GM12891 (cell line): ENCODE data around the gene NEK8.
"Not testable (repeated sequence)": the region's sequence is repeated elsewhere in the genome, so short reads cannot be mapped to it uniquely, and the experiment has no call there.

Experiments
- DNase-seq: peaks from one replicate; pipeline ENCODE4 v3.0.0; 2011; ENCODE audit warnings: low spot score; ENCODE audit not compliant: insufficient read length
- FAIRE-seq: peaks from 2 replicates; lab custom pipeline; 2011; peaks lifted over from hg19 to GRCh38; lab: Jason Lieb, UNC
- PAX5 ChIP-seq: IDR thresholded peaks from 2 replicates; pipeline ENCODE4 v1.6.1; 2011; ENCODE audit warnings: low read length, moderate library complexity, mild to moderate bottlenecking; ENCODE audit not compliant: insufficient read depth, severe bottlenecking
- POLR2A ChIP-seq: IDR thresholded peaks from 2 replicates; pipeline ENCODE4 v1.6.1; 2011; ENCODE audit warnings: low read depth, low read length, control low read depth
- POLR2AphosphoS5 ChIP-seq: IDR thresholded peaks from 2 replicates; pipeline ENCODE4 v1.6.1; 2011; ENCODE audit warnings: low read depth, low read length, control low read depth
- POU2F2 ChIP-seq: IDR thresholded peaks from 2 replicates; pipeline ENCODE4 v1.6.1; 2011; ENCODE audit warnings: low read depth, mild to moderate bottlenecking, control low read depth, low read length, moderate library complexity
- SPI1 ChIP-seq: IDR thresholded peaks from 2 replicates; pipeline ENCODE4 v1.6.1; 2011; ENCODE audit warnings: low read depth, low read length, control low read depth
- TAF1 ChIP-seq: IDR thresholded peaks from 2 replicates; pipeline ENCODE4 v1.6.1; 2011; ENCODE audit warnings: low read depth, low read length, control low read depth

NEK8 gene

GRCh38 chr17:28760601-28761562, 32.3 kb downstream of the NEK8 start:
- FAIRE-seq (no peak), DNase-seq (no peak)
- TF ChIP-seq POLR2AphosphoS5: no peak
- TF ChIP-seq PAX5: no peak
- peak; percentile 19; the same call in 1 of the 2 replicates for TF ChIP-seq SPI1

DNA sequence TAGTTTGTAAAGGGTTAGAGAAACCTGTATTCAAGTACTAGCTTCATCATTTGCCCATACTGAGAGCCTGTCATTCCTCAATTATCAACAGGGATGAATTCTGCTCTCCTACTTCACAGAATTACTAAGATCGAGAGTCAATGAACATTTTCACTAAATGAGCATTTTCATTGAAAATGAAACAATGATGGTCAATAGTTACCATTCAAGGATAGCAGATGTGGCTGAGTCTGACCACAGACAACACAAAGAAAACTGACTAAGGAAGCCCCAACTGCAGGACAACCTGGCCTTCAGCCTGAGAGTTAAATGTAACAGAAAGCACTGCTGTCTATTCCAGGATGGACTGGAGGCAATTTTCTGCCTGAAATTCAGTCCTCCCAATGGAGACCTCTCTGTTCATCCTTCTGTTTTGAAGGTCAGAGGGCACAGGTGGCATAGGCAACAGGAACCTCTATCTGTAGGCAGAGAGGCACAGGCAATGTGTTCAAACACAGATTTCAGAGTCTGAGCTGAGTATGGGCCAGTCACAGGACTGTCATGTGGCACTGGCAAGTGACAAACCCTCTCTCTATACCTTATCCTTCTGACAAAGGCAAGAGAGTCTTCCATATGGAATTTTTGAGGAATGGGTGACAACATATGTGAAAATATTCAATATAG, 34.7 kb downstream of the NEK8 start:
- FAIRE-seq (peak; percentile 72), DNase-seq (no peak)
- TF ChIP-seq POLR2A (no peak), PAX5 (no peak), SPI1 (no peak), POU2F2 (no peak), TAF1 (no peak), POLR2AphosphoS5 (no peak)

DNA sequence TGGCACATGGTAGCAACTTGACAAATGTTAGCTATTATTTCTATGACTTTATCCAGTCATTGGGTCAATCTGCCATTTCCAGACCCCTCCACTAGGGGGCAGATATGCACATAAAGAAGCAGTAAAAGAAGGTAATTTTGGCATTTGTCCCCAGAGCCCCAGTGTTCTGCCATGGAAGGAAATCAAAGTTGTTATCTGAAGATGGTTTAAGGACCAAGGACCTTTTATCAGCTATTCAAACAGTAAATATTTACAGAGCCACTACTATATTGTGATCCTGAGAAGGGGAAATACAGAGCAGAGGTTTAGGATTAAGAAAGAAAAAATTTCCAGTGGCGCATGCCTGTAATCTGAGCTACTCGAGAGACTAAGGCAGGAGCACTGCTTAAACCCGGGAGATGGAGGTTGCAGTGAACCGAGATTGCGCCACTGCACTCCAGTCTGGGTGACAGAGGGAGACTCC, 35.2 kb downstream of the NEK8 start:
- no peak for TF ChIP-seq POU2F2
- no peak for TF ChIP-seq POLR2A
- TF ChIP-seq PAX5: no peak
- TF ChIP-seq TAF1: no peak
- TF ChIP-seq SPI1: no peak
- TF ChIP-seq POLR2AphosphoS5: no peak
- FAIRE-seq (peak; percentile 47), DNase-seq (no peak)

DNA sequence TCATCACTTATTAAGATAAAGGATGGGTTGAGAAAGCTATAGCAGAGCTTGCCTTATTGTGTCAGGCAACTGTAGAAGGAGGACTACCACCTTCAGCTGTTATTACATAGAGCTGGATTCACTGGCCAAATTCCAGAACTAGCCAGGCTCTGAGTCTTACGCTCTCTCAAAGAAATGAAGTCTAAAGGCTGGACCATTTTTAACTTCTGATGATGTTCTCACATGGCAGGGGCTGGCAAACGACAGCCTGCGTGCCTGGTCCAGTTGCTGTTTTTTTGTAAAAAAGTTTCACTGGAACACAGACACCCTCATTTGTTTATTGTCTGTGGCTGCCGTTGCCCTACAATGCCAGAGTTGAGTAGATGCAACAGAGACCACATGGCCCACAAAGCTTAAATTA, 36.5 kb downstream of the NEK8 start:
- no peak for DNase-seq
- no peak for TF ChIP-seq SPI1
- no peak for TF ChIP-seq POU2F2
- no peak for TF ChIP-seq POLR2AphosphoS5
- no peak for FAIRE-seq

GRCh38 chr17:28773736-28774135, 45.1 kb downstream of the NEK8 start:
- no peak for FAIRE-seq
- TF ChIP-seq POLR2AphosphoS5 (no peak), POU2F2 (no peak), POLR2A (no peak), PAX5 (no peak), TAF1 (no peak), SPI1 (no peak)
- DNase-seq: no peak

GRCh38 chr17:28774206-28774605, 45.6 kb downstream of the NEK8 start:
- TF ChIP-seq POU2F2 (no peak), POLR2AphosphoS5 (no peak), PAX5 (no peak), SPI1 (no peak), POLR2A (no peak), TAF1 (no peak)
- FAIRE-seq: no peak
- DNase-seq: no peak

DNA sequence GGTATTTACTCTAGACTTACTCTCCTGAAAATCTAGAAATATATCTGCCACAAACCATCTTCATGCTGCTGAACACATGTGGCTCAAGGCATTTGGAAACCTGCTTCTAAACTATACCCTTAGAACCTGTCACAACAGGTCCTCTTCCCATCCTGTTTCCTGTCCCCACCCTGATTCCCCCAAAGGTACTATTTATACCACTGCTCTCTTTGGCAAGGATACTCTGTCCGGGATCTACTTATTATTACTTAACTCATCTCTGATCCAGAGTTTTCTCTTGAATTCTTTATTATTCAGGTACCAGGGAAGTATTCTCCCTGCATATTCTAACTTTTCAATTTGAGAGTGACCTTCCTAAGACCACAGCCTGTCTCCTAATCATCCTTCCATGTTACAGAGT, 48.6 kb downstream of the NEK8 start:
- no peak for TF ChIP-seq PAX5
- TF ChIP-seq POU2F2: no peak
- TF ChIP-seq POLR2A: no peak
- no peak for TF ChIP-seq POLR2AphosphoS5
- no peak for TF ChIP-seq TAF1
- no peak for TF ChIP-seq SPI1
- FAIRE-seq: no peak
- no peak for DNase-seq

- DNase-seq: not testable (repeated sequence)
Measured at GRCh38 chr17:28779601-28780000, 51.0 kb downstream of the NEK8 start.

GRCh38 chr17:28783161-28783560, 54.6 kb downstream of the NEK8 start:
- no peak for FAIRE-seq
- TF ChIP-seq PAX5: no peak
- TF ChIP-seq POLR2AphosphoS5: no peak
- no peak for TF ChIP-seq POLR2A
- TF ChIP-seq TAF1: no peak
- no peak for TF ChIP-seq POU2F2
- TF ChIP-seq SPI1: no peak
- DNase-seq: no peak

More at GRCh38 chr17:28779601-28780000, 51.0 kb downstream of the NEK8 start:
- not testable (repeated sequence) for FAIRE-seq

GRCh38 chr17:28788100-28788499, 59.5 kb downstream of the NEK8 start:
- FAIRE-seq: no peak
- DNase-seq: no peak
- no peak for TF ChIP-seq POU2F2
- no peak for TF ChIP-seq POLR2A
- no peak for TF ChIP-seq SPI1
- TF ChIP-seq PAX5: no peak
- TF ChIP-seq POLR2AphosphoS5: no peak
- TF ChIP-seq TAF1: no peak
